ENCODE results near the gene DNAH1. TPM values are rescaled to one million over a fixed set of nuclear protein-coding genes. Genes with fewer than 3 reads are reported as not detected.

DNAH1 gene
- total and polyA plus RNA-seq, 2 donors (not counting 1 experiment from before 2014, with no cell fraction given): 47.2 to 59.2 TPM

DNA sequence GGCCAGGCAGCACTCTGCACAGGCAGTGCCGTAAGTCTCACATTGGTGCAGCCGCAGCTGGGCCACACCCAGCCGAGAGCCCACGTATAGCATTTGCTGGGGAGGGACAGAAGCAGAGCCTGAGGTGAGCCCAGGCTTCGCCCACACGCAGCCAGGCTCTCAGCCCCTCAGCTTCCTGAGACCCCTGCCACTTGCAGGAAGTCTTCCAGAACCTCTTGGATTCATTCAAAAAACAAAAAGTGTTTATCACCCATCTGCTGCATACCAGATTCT is 121.9 kb downstream of the DNAH1 start:
- H3K79me2 ChIP-seq (ENCODE audit: control insufficient read depth, insufficient read depth, low read length): no peaks in the 10 kb centered on the region
- no peak overlapping the region for H2AFZ ChIP-seq (ENCODE audit: insufficient read depth, low read depth, low read length, poor library complexity, severe bottlenecking)
- no peaks in the 10 kb centered on the region for H3K4me1 Mint-ChIP-seq
- no peaks in the 10 kb centered on the region for H3K36me3 ChIP-seq (replicated peaks in 1 of 2; ENCODE audit: control extremely low read depth in 1 of 2, control insufficient read depth in 1 of 2, extremely low read depth in 1 of 2, insufficient read depth in 2 of 2, low read length in 1 of 2)
- no peak for ATAC-seq (ENCODE audit: low read depth)
- no peak for DNase-seq
- H3K9ac ChIP-seq (ENCODE audit: low read length): no peak overlapping the region
- no peaks in the 10 kb centered on the region for H3K27me3 Mint-ChIP-seq
- ChIA-PET CTCF (no interaction called here), POLR2A (no interaction called here)
- H3K27ac ChIP-seq (ENCODE audit: low read length in 2 of 2): no peak overlapping the region
- H3K27ac Mint-ChIP-seq: no peak overlapping the region
- intact Hi-C loops (cut with micrococcal nuclease): no loop called here
- H3K4me3 Mint-ChIP-seq: no peak overlapping the region
- H4K20me1 ChIP-seq (ENCODE audit: control insufficient read depth, insufficient read depth, low read length, poor library complexity, severe bottlenecking): no peaks in the 10 kb centered on the region
- no peaks in the 10 kb centered on the region for H3K9me3 ChIP-seq (ENCODE audit: control extremely low read depth in 1 of 3, control insufficient read depth in 2 of 3, insufficient read depth in 1 of 3, low read length in 2 of 3)
- no peaks in the 10 kb centered on the region for H3K4me1 ChIP-seq (ENCODE audit: control insufficient read depth in 2 of 2, insufficient read depth in 2 of 2, low read length in 2 of 2)
- 96% methylated on average over 6 of the region's 6 CpGs for WGBS (ENCODE audit: insufficient coverage)
- no peak overlapping the region for H3K4me2 ChIP-seq (replicated peaks; ENCODE audit: low read depth, low read length, poor library complexity, severe bottlenecking)
- H3K4me3 ChIP-seq (ENCODE audit: control extremely low read depth in 1 of 5, extremely low read depth in 1 of 5, insufficient read depth in 1 of 5, low read depth in 2 of 5, low read length in 4 of 5): no peak overlapping the region
- H3K27me3 ChIP-seq (replicated peaks in 1 of 4; ENCODE audit: control extremely low read depth in 1 of 4, control insufficient read depth in 3 of 4, insufficient read depth in 4 of 4, low read length in 3 of 4): no peaks in the 10 kb centered on the region
- no peaks in the 10 kb centered on the region for H3K9me3 Mint-ChIP-seq (ENCODE audit: insufficient read depth)
- TF ChIP-seq, protein P1, sequence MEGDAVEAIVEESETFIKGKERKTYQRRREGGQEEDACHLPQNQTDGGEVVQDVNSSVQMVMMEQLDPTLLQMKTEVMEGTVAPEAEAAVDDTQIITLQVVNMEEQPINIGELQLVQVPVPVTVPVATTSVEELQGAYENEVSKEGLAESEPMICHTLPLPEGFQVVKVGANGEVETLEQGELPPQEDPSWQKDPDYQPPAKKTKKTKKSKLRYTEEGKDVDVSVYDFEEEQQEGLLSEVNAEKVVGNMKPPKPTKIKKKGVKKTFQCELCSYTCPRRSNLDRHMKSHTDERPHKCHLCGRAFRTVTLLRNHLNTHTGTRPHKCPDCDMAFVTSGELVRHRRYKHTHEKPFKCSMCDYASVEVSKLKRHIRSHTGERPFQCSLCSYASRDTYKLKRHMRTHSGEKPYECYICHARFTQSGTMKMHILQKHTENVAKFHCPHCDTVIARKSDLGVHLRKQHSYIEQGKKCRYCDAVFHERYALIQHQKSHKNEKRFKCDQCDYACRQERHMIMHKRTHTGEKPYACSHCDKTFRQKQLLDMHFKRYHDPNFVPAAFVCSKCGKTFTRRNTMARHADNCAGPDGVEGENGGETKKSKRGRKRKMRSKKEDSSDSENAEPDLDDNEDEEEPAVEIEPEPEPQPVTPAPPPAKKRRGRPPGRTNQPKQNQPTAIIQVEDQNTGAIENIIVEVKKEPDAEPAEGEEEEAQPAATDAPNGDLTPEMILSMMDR (IDR thresholded peaks at IDR 0.05): no peak
- TF ChIP-seq EZH2 (IDR thresholded peaks at IDR 0.05; ENCODE audit: borderline replicate concordance, insufficient read depth, low read depth, low read length, poor library complexity, severe bottlenecking): no peak

DNA sequence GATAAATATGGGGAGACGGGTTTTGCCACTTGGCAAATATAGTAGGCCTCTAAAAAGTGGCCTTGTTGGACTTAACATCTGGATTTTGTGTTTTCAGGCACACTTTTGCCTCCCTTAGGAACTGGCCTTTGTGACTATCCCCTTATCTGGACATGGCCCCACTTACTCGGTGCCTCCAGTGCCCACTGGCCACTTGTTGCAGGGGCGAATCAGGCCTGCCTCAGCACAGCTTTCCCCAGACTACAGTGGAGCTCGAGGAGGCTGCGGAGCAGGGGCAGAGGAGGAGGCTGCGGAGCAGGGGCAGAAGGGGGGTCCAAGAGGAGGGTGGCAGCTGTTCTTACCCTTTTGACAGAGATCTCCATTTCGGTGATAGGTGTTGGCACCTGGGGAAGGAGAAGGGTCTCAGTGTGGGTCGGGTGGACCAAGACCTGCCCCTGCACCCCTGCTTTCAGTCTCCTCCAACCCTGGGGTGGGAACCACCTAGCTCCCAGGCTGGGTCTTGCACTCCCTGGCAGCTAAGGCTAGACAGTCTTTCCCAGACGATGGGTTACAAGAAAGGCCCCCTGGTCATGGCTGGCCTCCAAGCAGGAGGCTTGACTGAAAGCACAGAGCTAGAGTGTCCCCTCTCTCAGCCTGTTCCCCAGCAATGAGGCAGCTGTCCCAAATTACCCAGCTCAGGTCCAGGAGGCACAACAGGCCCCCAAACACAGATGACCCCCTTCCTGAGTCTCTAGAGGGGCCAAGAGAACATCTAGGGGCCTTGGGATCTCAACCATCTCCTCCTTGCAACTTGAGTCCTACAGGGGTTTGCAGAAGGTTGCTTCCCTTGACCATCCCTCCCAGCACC is 122.7 kb downstream of the DNAH1 start:
- TF ChIP-seq EZH2 (IDR thresholded peaks at IDR 0.05; ENCODE audit: borderline replicate concordance, insufficient read depth, low read depth, low read length, poor library complexity, severe bottlenecking): no peak
- TF ChIP-seq, protein P1 (IDR thresholded peaks at IDR 0.05): no peak
- ChIA-PET CTCF (interaction anchor here (0.9 kb wide), 1 partner anchor 100 kb away, joined by 3 read pairs; no protein-coding TSS in a partner anchor), POLR2A (no interaction called here)
- intact Hi-C loops (cut with micrococcal nuclease): no loop called here
- no peaks in the 10 kb centered on the region for H3K27me3 ChIP-seq (replicated peaks in 1 of 4; ENCODE audit: control extremely low read depth in 1 of 4, control insufficient read depth in 3 of 4, insufficient read depth in 4 of 4, low read length in 3 of 4)
- H3K9me3 ChIP-seq (ENCODE audit: control extremely low read depth in 1 of 3, control insufficient read depth in 2 of 3, insufficient read depth in 1 of 3, low read length in 2 of 3): no peaks in the 10 kb centered on the region
- H3K36me3 ChIP-seq (replicated peaks in 1 of 2; ENCODE audit: control extremely low read depth in 1 of 2, control insufficient read depth in 1 of 2, extremely low read depth in 1 of 2, insufficient read depth in 2 of 2, low read length in 1 of 2): no peaks in the 10 kb centered on the region
- no peaks in the 10 kb centered on the region for H3K79me2 ChIP-seq (ENCODE audit: control insufficient read depth, insufficient read depth, low read length)
- H4K20me1 ChIP-seq (ENCODE audit: control insufficient read depth, insufficient read depth, low read length, poor library complexity, severe bottlenecking): no peaks in the 10 kb centered on the region
- H3K4me2 ChIP-seq (replicated peaks; ENCODE audit: low read depth, low read length, poor library complexity, severe bottlenecking): no peak overlapping the region
- ATAC-seq (ENCODE audit: low read depth): no peak
- H2AFZ ChIP-seq (ENCODE audit: insufficient read depth, low read depth, low read length, poor library complexity, severe bottlenecking): no peak overlapping the region
- Mint-ChIP-seq H3K27ac (no peak overlapping the region), H3K9me3 (ENCODE audit: insufficient read depth) (no peaks in the 10 kb centered on the region), H3K27me3 (no peaks in the 10 kb centered on the region), H3K4me3 (no peak overlapping the region), H3K4me1 (no peaks in the 10 kb centered on the region)
- H3K27ac ChIP-seq (ENCODE audit: low read length in 2 of 2): no peak overlapping the region
- H3K4me1 ChIP-seq (ENCODE audit: control insufficient read depth in 2 of 2, insufficient read depth in 2 of 2, low read length in 2 of 2): no peaks in the 10 kb centered on the region
- no peak overlapping the region for H3K4me3 ChIP-seq (ENCODE audit: control extremely low read depth in 1 of 5, extremely low read depth in 1 of 5, insufficient read depth in 1 of 5, low read depth in 2 of 5, low read length in 4 of 5)
- DNase-seq: no peak
- H3K9ac ChIP-seq (ENCODE audit: low read length): no peak overlapping the region
- WGBS (ENCODE audit: insufficient coverage): 96% methylated on average over 7 of the region's 9 CpGs
